MCF 10A (cell line): Measurements from ENCODE around the gene PRRT1B. TPM values are rescaled to one million over a fixed set of nuclear protein-coding genes. Genes with fewer than 3 reads are reported as not detected.
"Not testable (repeated sequence)": the region's sequence is repeated elsewhere in the genome, so short reads cannot be mapped to it uniquely, and the experiment has no call there.

Source experiments
- BruUV-seq: library from RNA; stranded (reverse); fragments of 400-500 nt; replicated peaks from 2 replicates; lab custom pipeline; 2021; lab: Mats Ljungman, UMichigan
- CTCF ChIA-PET: fragments of 300-600 bp; sonication (Branson Sonifier 250); formaldehyde crosslinking; extraction: SDS; loops from one replicate; lab custom pipeline; 2021; ENCODE audit warnings: antibody characterized with exemption, inconsistent platforms; lab: Yijun Ruan, JAX
- POLR2A ChIA-PET: fragments of 300-600, 350-650 bp; sonication (Branson Sonifier 250); formaldehyde crosslinking; extraction: SDS; loops from one replicate; lab custom pipeline; 2020; ENCODE audit warnings: antibody characterized with exemption, inconsistent platforms; lab: Yijun Ruan, JAX
- DNase-seq: peaks from one replicate; pipeline ENCODE4 v3.0.0-alpha.2; 2018; ENCODE audit not compliant: unreplicated experiment
- H3K27ac Mint-ChIP-seq: one replicate; pipeline ENCODE4 v1.8.0; 2022; ENCODE audit warnings: mild to moderate bottlenecking, low read depth, mixed read lengths; ENCODE audit not compliant: unreplicated experiment
- H3K27me3 Mint-ChIP-seq: one replicate; pipeline ENCODE4 v1.8.0; 2022; ENCODE audit warnings: mixed read lengths; ENCODE audit not compliant: insufficient read depth, unreplicated experiment
- H3K36me3 Mint-ChIP-seq: one replicate; pipeline ENCODE4 v1.8.0; 2022; ENCODE audit warnings: mild to moderate bottlenecking, moderate library complexity, mixed read lengths; ENCODE audit not compliant: insufficient read depth, unreplicated experiment
- H3K4me1 Mint-ChIP-seq: one replicate; pipeline ENCODE4 v1.8.0; 2022; ENCODE audit warnings: mixed read lengths; ENCODE audit not compliant: insufficient read depth, unreplicated experiment
- H3K4me3 Mint-ChIP-seq: one replicate; pipeline ENCODE4 v1.8.0; 2022; ENCODE audit warnings: mild to moderate bottlenecking, moderate library complexity, mixed read lengths; ENCODE audit not compliant: unreplicated experiment
- H3K9me3 Mint-ChIP-seq: one replicate; pipeline ENCODE4 v1.8.0; 2022; ENCODE audit warnings: mixed read lengths; ENCODE audit not compliant: unreplicated experiment
- CTCF ChIP-seq: fragments of 200-600 bp; IDR thresholded peaks from one replicate; pipeline ENCODE4 v1.8.0; 2022; ENCODE audit warnings: antibody characterized with exemption, mild to moderate bottlenecking; ENCODE audit not compliant: unreplicated experiment
- intact Hi-C: fragments of 100-400 bp; cut with micrococcal nuclease; formaldehyde crosslinking; loops from 2 replicates; pipeline ENCODE4 v1.14.1; 2022
- total RNA-seq: library from RNA; stranded (reverse); gene quantifications from 2 replicates; pipeline ENCODE4 v1.2.3, GENCODE V29; 2022

Gene PRRT1B
- total RNA-seq, 1 experiment from 2014 or later: not detected

GRCh38 chr9:131545786-131546335 is 538 bp downstream of the PRRT1B start:
- ChIA-PET CTCF (interaction anchor here (0.6 to 1.5 kb wide), 3 partner anchors 46 to 217 kb away, joined by 3 to 5 read pairs (median 3); no protein-coding TSS in a partner anchor), POLR2A (no interaction called here)
- Mint-ChIP-seq H3K36me3 (no peaks in the 10 kb centered on the region), H3K27ac (no peak overlapping the region), H3K4me3 (no peak overlapping the region), H3K9me3 (peaks cover 15% of the 10 kb centered on the region), H3K4me1 (peaks cover 6% of the 10 kb centered on the region), H3K27me3 (peaks cover 41% of the 10 kb centered on the region)
- no peak for TF ChIP-seq CTCF
- intact Hi-C loops: no loop called here
- no peak for DNase-seq
- BruUV-seq: no TSS peak

- intact Hi-C loops: no loop called here
- H3K27ac Mint-ChIP-seq: no peak overlapping the region
- CTCF ChIA-PET: interaction anchor here (0.6 to 1.5 kb wide), 4 partner anchors 45 to 217 kb away, joined by 3 to 5 read pairs (median 3); no protein-coding TSS in a partner anchor
- no peak for DNase-seq
- no peak overlapping the region for H3K4me3 Mint-ChIP-seq
- H3K36me3 Mint-ChIP-seq: no peaks in the 10 kb centered on the region
- no peak for TF ChIP-seq CTCF
- H3K4me1 Mint-ChIP-seq: peaks cover 6% of the 10 kb centered on the region
- H3K9me3 Mint-ChIP-seq: peaks cover 15% of the 10 kb centered on the region
- no TSS peak for BruUV-seq
- H3K27me3 Mint-ChIP-seq: peaks cover 48% of the 10 kb centered on the region
- POLR2A ChIA-PET: no interaction called here
Observed at GRCh38 chr9:131546336-131547084, 1.2 kb downstream of the PRRT1B start.

- POLR2A ChIA-PET, H3K9me3 Mint-ChIP-seq, BruUV-seq, DNase-seq, H3K4me1 Mint-ChIP-seq, H3K4me3 Mint-ChIP-seq, H3K36me3 Mint-ChIP-seq, intact Hi-C loops, CTCF ChIA-PET, H3K27ac Mint-ChIP-seq: not testable (repeated sequence)
- peaks cover 50% of the 10 kb centered on the region for H3K27me3 Mint-ChIP-seq
Observed at GRCh38 chr9:131549186-131549585, 3.9 kb downstream of the PRRT1B start.

GRCh38 chr9:131550465-131550864 is 5.1 kb downstream of the PRRT1B start:
- H3K27ac Mint-ChIP-seq, BruUV-seq, H3K36me3 Mint-ChIP-seq, H3K4me1 Mint-ChIP-seq, DNase-seq, intact Hi-C loops, CTCF ChIA-PET, H3K4me3 Mint-ChIP-seq, H3K9me3 Mint-ChIP-seq: not testable (repeated sequence)
- peaks cover 50% of the 10 kb centered on the region for H3K27me3 Mint-ChIP-seq
- POLR2A ChIA-PET: interaction anchor here (0.6 kb wide), 1 partner anchor 28 kb away, joined by 3 read pairs; no protein-coding TSS in a partner anchor

GRCh38 chr9:131552030-131552429 is 6.7 kb downstream of the PRRT1B start:
- DNase-seq: no peak
- H3K36me3 Mint-ChIP-seq: no peaks in the 10 kb centered on the region
- H3K4me1 Mint-ChIP-seq: peaks cover 6% of the 10 kb centered on the region
- H3K27ac Mint-ChIP-seq: no peak overlapping the region
- intact Hi-C loops: no loop called here
- no TSS peak for BruUV-seq
- peaks cover 47% of the 10 kb centered on the region for H3K27me3 Mint-ChIP-seq
- POLR2A ChIA-PET: no interaction called here
- no peak for TF ChIP-seq CTCF
- no peak overlapping the region for H3K4me3 Mint-ChIP-seq
- CTCF ChIA-PET: no interaction called here
- H3K9me3 Mint-ChIP-seq: no peaks in the 10 kb centered on the region
